Suprapubic skin (tissue), 4 donors: ENCODE measurements around the gene LRTM1. TPM values are rescaled to one million over a fixed set of nuclear protein-coding genes. Genes with fewer than 3 reads are reported as not detected.

Experiments used
- DNase-seq, 2 donors: peaks; one replicate each; pipeline ENCODE4 v3.0.0-alpha.2; 2019; ENCODE audit warnings: low spot score in 2 of 2
- H3K27ac ChIP-seq: fragments of 200-600 bp; sonication (generic); one replicate; pipeline ENCODE4 v1.5.1; 2019
- H3K27me3 ChIP-seq: fragments of 200-600 bp; sonication (generic); one replicate; pipeline ENCODE4 v1.5.1; 2019
- H3K36me3 ChIP-seq: fragments of 200-600 bp; sonication (generic); one replicate; pipeline ENCODE4 v1.5.1; 2019
- H3K4me1 ChIP-seq: fragments of 200-600 bp; sonication (generic); one replicate; pipeline ENCODE4 v1.5.1; 2019
- H3K4me3 ChIP-seq: fragments of 200-600 bp; sonication (generic); one replicate; pipeline ENCODE4 v1.5.1; 2019; ENCODE audit warnings: mild to moderate bottlenecking
- H3K9me3 ChIP-seq: fragments of 200-600 bp; sonication (generic); one replicate; pipeline ENCODE4 v1.5.1; 2019
- CTCF ChIP-seq, 2 donors: fragments of 200-600 bp in 1 of 2; fragments of 450-650 bp in 1 of 2; sonication (generic) in 1 of 2; IDR thresholded peaks; one replicate each; pipeline ENCODE4 v1.5.1; 2016 to 2019; ENCODE audit warnings: antibody characterized with exemption in 2 of 2, mild to moderate bottlenecking in 1 of 2, moderate library complexity in 1 of 2
- EP300 ChIP-seq: sonication (generic); formaldehyde crosslinking; IDR thresholded peaks from one replicate; pipeline ENCODE4 v1.6.1; 2017; ENCODE audit warnings: antibody characterized with exemption
- POLR2A ChIP-seq, 2 donors: fragments of 450-650 bp; IDR thresholded peaks; one replicate each; pipeline ENCODE4 v1.6.1; 2017; ENCODE audit warnings: antibody characterized with exemption in 2 of 2, mild to moderate bottlenecking in 2 of 2, moderate library complexity in 2 of 2
- POLR2AphosphoS5 ChIP-seq, 3 donors: sonication (generic); formaldehyde crosslinking; IDR thresholded peaks; one replicate each; pipeline ENCODE4 v1.6.1; 2017; ENCODE audit warnings: antibody characterized with exemption in 3 of 3
- WGBS: methylation state at CpG from one replicate; pipeline ENCODE4 v1.1.5; 2018; 5-methylcytosine and 5-hydroxymethylcytosine counted together
- total RNA-seq, 4 donors: library from RNA; depleted of rRNA; stranded (reverse); fragments of >200 nt; gene quantifications; one replicate each; pipeline ENCODE4 v1.1.0, GENCODE V29; 2016

LRTM1 gene
- total RNA-seq, 4 donors from 2014 or later: not detected

- Histone ChIP-seq H3K4me3 (no peak overlapping the region), H3K27ac (no peak overlapping the region), H3K27me3 (no peaks in the 10 kb centered on the region), H3K9me3 (no peaks in the 10 kb centered on the region), H3K36me3 (no peaks in the 10 kb centered on the region), H3K4me1 (peaks cover 12% of the 10 kb centered on the region)
- DNase-seq: no peak
- TF ChIP-seq POLR2AphosphoS5 (IDR thresholded peaks at IDR 0.05) (no peak), CTCF (IDR thresholded peaks at IDR 0.05) (no peak), EP300 (no peak), POLR2A (IDR thresholded peaks at IDR 0.05) (no peak)
- WGBS: 67% methylated on average over 5 of the region's 5 CpGs
Measured at GRCh38 chr3:54954521-54954920, 26.7 kb upstream of the LRTM1 start.

- Histone ChIP-seq H3K4me3 (no peak overlapping the region), H3K36me3 (no peaks in the 10 kb centered on the region), H3K27ac (no peak overlapping the region), H3K4me1 (peaks cover 12% of the 10 kb centered on the region), H3K27me3 (no peaks in the 10 kb centered on the region), H3K9me3 (no peaks in the 10 kb centered on the region)
- DNase-seq: no peak
- 64% methylated on average over 3 of the region's 5 CpGs for WGBS
- TF ChIP-seq POLR2AphosphoS5 (IDR thresholded peaks at IDR 0.05): no peak
- TF ChIP-seq POLR2A (IDR thresholded peaks at IDR 0.05): no peak
- no peak for TF ChIP-seq CTCF (IDR thresholded peaks at IDR 0.05)
- TF ChIP-seq EP300: no peak
Measured at GRCh38 chr3:54954022-54954421, 26.2 kb upstream of the LRTM1 start.

GRCh38 chr3:54951405-54951804 lies 23.5 kb upstream of the LRTM1 start:
- no peak for TF ChIP-seq EP300
- peak in 1 of 2 donors; percentile 57 for TF ChIP-seq CTCF (IDR thresholded peaks at IDR 0.05)
- no peak for TF ChIP-seq POLR2A (IDR thresholded peaks at IDR 0.05)
- TF ChIP-seq POLR2AphosphoS5 (IDR thresholded peaks at IDR 0.05): no peak
- H3K27me3 ChIP-seq: no peaks in the 10 kb centered on the region
- H3K27ac ChIP-seq: no peak overlapping the region
- H3K4me1 ChIP-seq: peaks cover 12% of the 10 kb centered on the region
- peak; percentile 77 to 84 for DNase-seq
- H3K36me3 ChIP-seq: no peaks in the 10 kb centered on the region
- H3K4me3 ChIP-seq: no peak overlapping the region
- 20% methylated on average over 7 of the region's 8 CpGs for WGBS
- no peaks in the 10 kb centered on the region for H3K9me3 ChIP-seq

- WGBS: 46% methylated on average over 7 of the region's 7 CpGs
- Histone ChIP-seq H3K36me3 (no peaks in the 10 kb centered on the region), H3K4me1 (peaks cover 12% of the 10 kb centered on the region), H3K27ac (no peak overlapping the region), H3K4me3 (no peak overlapping the region), H3K27me3 (no peaks in the 10 kb centered on the region), H3K9me3 (no peaks in the 10 kb centered on the region)
- TF ChIP-seq CTCF (IDR thresholded peaks at IDR 0.05) (no peak), POLR2AphosphoS5 (IDR thresholded peaks at IDR 0.05) (no peak), POLR2A (IDR thresholded peaks at IDR 0.05) (no peak), EP300 (no peak)
- no peak for DNase-seq
Measured at GRCh38 chr3:54950391-54951003, 22.6 kb upstream of the LRTM1 start.

GRCh38 chr3:54949491-54950044 lies 21.7 kb upstream of the LRTM1 start:
- peaks cover 12% of the 10 kb centered on the region for H3K4me1 ChIP-seq
- WGBS: 82% methylated on average over 2 of the region's 4 CpGs
- H3K27ac ChIP-seq: no peak overlapping the region
- no peaks in the 10 kb centered on the region for H3K9me3 ChIP-seq
- H3K27me3 ChIP-seq: no peaks in the 10 kb centered on the region
- TF ChIP-seq CTCF (IDR thresholded peaks at IDR 0.05) (no peak), POLR2AphosphoS5 (IDR thresholded peaks at IDR 0.05) (no peak), POLR2A (IDR thresholded peaks at IDR 0.05) (no peak), EP300 (no peak)
- no peak overlapping the region for H3K4me3 ChIP-seq
- no peaks in the 10 kb centered on the region for H3K36me3 ChIP-seq
- DNase-seq: no peak
